Natural killer cell (primary cell): ENCODE measurements around the gene JOSD2. TPM values are rescaled to one million over a fixed set of nuclear protein-coding genes. Genes with fewer than 3 reads are reported as not detected.

Experiments used
- ATAC-seq, 3 donors: fragments of 150-1000 bp in 2 of 3; fragments of 200-7000 bp in 1 of 3; cut with Tn5 transposase; 1 replicate in 1 of 3; 2 replicates in 2 of 3; pipeline ENCODE4 v1.10.0; 2021; ENCODE audit warnings: mild to moderate bottlenecking in 2 of 3, moderate library complexity in 2 of 3
- DNase-seq, 2 donors: peaks; one replicate each; pipeline versions ENCODE4 v3.0.0 to v3.0.0-alpha.2; 2013 to 2021; ENCODE audit warnings: mixed read lengths in 1 of 2
- H3K27ac ChIP-seq: one replicate; pipeline ENCODE4 v1.5.1; 2013; ENCODE audit warnings: mild to moderate bottlenecking, low read length
- H3K27me3 ChIP-seq: one replicate; pipeline ENCODE4 v1.6.1; 2013; ENCODE audit warnings: low read length; ENCODE audit not compliant: control insufficient read depth, insufficient read depth
- H3K36me3 ChIP-seq: one replicate; pipeline ENCODE4 v1.6.1; 2013; ENCODE audit warnings: low read length; ENCODE audit not compliant: control insufficient read depth, insufficient read depth
- H3K4me1 ChIP-seq: one replicate; pipeline ENCODE4 v1.6.1; 2013; ENCODE audit warnings: low read length; ENCODE audit not compliant: control insufficient read depth, insufficient read depth
- H3K4me3 ChIP-seq: one replicate; pipeline ENCODE4 v1.5.1; 2013; ENCODE audit warnings: low read length
- H3K9me3 ChIP-seq: one replicate; pipeline ENCODE4 v1.6.1; 2013; ENCODE audit warnings: low read length; ENCODE audit not compliant: control insufficient read depth, insufficient read depth
- H3K27ac Mint-ChIP-seq, 2 donors: one replicate each; pipeline ENCODE4 v1.8.0; 2022; ENCODE audit warnings: mild to moderate bottlenecking in 2 of 2, mixed read lengths in 2 of 2, moderate library complexity in 1 of 2
- H3K27me3 Mint-ChIP-seq, 2 donors: one replicate each; pipeline ENCODE4 v1.8.0; 2022; ENCODE audit warnings: low read depth in 2 of 2, mixed read lengths in 2 of 2
- H3K36me3 Mint-ChIP-seq: one replicate; pipeline ENCODE4 v1.8.0; 2022; ENCODE audit warnings: mixed read lengths
- H3K4me1 Mint-ChIP-seq, 2 donors: one replicate each; pipeline ENCODE4 v1.8.0; 2022; ENCODE audit warnings: mixed read lengths in 2 of 2
- H3K4me3 Mint-ChIP-seq: one replicate; pipeline ENCODE4 v1.8.0; 2022; ENCODE audit warnings: mild to moderate bottlenecking, moderate library complexity, mixed read lengths
- H3K9me3 Mint-ChIP-seq, 2 donors: one replicate each; pipeline ENCODE4 v1.8.0; 2022; ENCODE audit warnings: mixed read lengths in 2 of 2
- CTCF ChIP-seq: fragments of 200-600 bp; IDR thresholded peaks from one replicate; pipeline ENCODE4 v1.8.0; 2022; ENCODE audit warnings: antibody characterized with exemption
- WGBS: methylation state at CpG from one replicate; pipeline ENCODE4 v1.1.7; 2013; ENCODE audit warnings: missing lambda C conversion rate; ENCODE audit not compliant: insufficient coverage; 5-methylcytosine and 5-hydroxymethylcytosine counted together
- intact Hi-C: fragments of 100-400 bp; cut with micrococcal nuclease; formaldehyde crosslinking; loops from one replicate; pipeline ENCODE4 v1.14.2; 2022
- total RNA-seq, 4 donors: library from RNA; stranded (reverse); fragments of 120-200 nt in 1 of 4; gene quantifications; one replicate each; pipeline versions ENCODE4 v1.2.3 to v1.2.4, GENCODE V29; 2013 to 2022

Gene JOSD2
- total RNA-seq, 3 donors from 2014 or later (not counting 1 experiment from before 2014, with no cell fraction given), result 18.8 to 22.0 (median 20.3) TPM

- Mint-ChIP-seq H3K4me3 (no peak overlapping the region), H3K27me3 (peaks cover 0 to 3% of the 10 kb centered on the region in 2 donors), H3K4me1 (no peaks in the 10 kb centered on the region), H3K9me3 (no peaks in the 10 kb centered on the region), H3K27ac (no peak overlapping the region), H3K36me3 (no peaks in the 10 kb centered on the region)
- Histone ChIP-seq H3K4me1 (no peaks in the 10 kb centered on the region), H3K36me3 (no peaks in the 10 kb centered on the region), H3K27me3 (no peaks in the 10 kb centered on the region), H3K27ac (no peak overlapping the region), H3K9me3 (no peaks in the 10 kb centered on the region), H3K4me3 (no peak overlapping the region)
- 96% methylated on average over 87 of the region's 87 CpGs for WGBS
- ATAC-seq (no peak), DNase-seq (no peak)
- intact Hi-C loops, result no loop called here
- no peak for TF ChIP-seq CTCF
Measured at GRCh38 chr19:50518091-50519005, 7.4 kb upstream of the JOSD2 start.

DNA sequence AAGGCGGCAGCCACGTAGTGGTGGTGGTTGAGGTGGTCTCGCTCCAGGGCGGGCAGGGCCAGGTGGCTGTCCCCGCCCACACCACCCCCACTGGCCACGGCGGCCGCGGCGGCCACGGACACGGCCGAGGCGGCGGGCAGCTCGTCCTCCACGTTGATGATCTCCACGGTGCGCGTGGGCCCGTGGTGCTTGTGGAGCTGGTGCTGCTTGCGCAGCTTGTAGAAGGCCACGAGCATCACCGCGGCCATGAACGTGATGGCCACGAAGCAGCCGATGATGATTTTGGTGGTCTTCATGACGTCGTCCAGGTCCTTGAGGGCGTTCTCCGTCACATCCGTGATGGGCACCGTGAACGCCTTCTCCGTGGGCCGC lies 6.7 kb upstream of the JOSD2 start:
- H3K4me3 ChIP-seq, result no peak overlapping the region
- H3K9me3 ChIP-seq, result no peaks in the 10 kb centered on the region
- 95% methylated on average over 37 of the region's 37 CpGs for WGBS
- intact Hi-C loops, result no loop called here
- H3K27me3 ChIP-seq, result no peaks in the 10 kb centered on the region
- DNase-seq (no peak), ATAC-seq (no peak)
- no peak for TF ChIP-seq CTCF
- no peaks in the 10 kb centered on the region for H3K9me3 Mint-ChIP-seq
- no peaks in the 10 kb centered on the region for H3K4me1 Mint-ChIP-seq
- no peaks in the 10 kb centered on the region for H3K36me3 ChIP-seq
- no peaks in the 10 kb centered on the region for H3K4me1 ChIP-seq
- no peaks in the 10 kb centered on the region for H3K36me3 Mint-ChIP-seq
- H3K27ac ChIP-seq, result no peak overlapping the region
- no peak overlapping the region for H3K4me3 Mint-ChIP-seq
- peaks cover 0 to 3% of the 10 kb centered on the region in 2 donors for H3K27me3 Mint-ChIP-seq
- H3K27ac Mint-ChIP-seq, result no peak overlapping the region

DNA sequence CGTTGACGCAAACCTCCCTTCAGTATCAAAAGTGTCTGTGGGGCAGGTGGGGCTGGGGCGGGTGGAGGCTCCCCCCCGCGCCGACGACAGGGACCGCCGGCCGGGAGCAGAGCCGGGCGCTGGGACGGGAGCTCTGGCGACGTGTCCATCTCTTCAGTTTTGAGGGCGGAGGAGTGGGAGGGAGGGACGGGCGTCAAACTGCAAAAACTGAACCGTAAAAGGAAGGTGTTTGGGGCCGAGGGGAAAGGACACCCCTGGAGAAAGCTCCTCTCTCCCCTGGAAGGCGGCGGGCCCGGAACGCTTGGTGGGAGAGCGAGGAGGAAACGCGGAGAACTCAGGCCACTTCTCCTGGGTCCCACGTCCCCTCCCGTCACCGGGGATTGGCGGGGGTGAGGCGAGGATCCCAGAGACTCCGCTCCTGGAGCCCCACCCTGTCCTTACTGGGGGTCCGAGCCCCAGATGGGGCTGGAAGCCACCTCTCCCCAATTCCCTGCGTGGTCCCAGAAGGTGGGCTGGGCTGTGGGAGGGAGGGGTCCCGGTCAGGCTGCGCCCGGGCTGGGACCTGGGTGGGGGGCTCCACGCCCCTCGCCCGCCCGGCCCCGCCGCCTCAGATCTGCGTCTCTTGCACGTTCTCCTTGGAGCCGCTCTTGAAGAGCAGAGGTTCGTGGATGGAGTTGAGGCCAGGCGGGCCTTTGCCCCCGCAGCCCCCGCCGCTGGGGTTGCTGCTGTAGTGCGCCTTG lies 6.1 kb upstream of the JOSD2 start:
- Histone ChIP-seq H3K4me1 (peaks cover under 1% of the 10 kb centered on the region), H3K27ac (no peak overlapping the region), H3K27me3 (no peaks in the 10 kb centered on the region), H3K36me3 (no peaks in the 10 kb centered on the region), H3K9me3 (no peaks in the 10 kb centered on the region), H3K4me3 (no peak overlapping the region)
- H3K4me3 Mint-ChIP-seq, result no peak overlapping the region
- peaks cover 0 to 3% of the 10 kb centered on the region in 2 donors for H3K27me3 Mint-ChIP-seq
- WGBS, result 72% methylated on average over 50 of the region's 53 CpGs
- no peak overlapping the region for H3K27ac Mint-ChIP-seq
- no peaks in the 10 kb centered on the region for H3K36me3 Mint-ChIP-seq
- intact Hi-C loops, result no loop called here
- no peaks in the 10 kb centered on the region for H3K9me3 Mint-ChIP-seq
- DNase-seq, result no peak
- no peak for ATAC-seq
- H3K4me1 Mint-ChIP-seq, result no peaks in the 10 kb centered on the region
- TF ChIP-seq CTCF, result no peak
